ENCODE results near the gene AMN1. TPM values are rescaled to one million over a fixed set of nuclear protein-coding genes. Genes with fewer than 3 reads are reported as not detected.

The AMN1 gene
- total and polyA plus RNA-seq, 9 donors, result 17.4 to 30.3 (median 20.3) TPM

GRCh38 chr12:31756977-31757420 is 28.2 kb upstream of the AMN1 start:
- H3K27me3 ChIP-seq, result no peaks in the 10 kb centered on the region
- no peaks in the 10 kb centered on the region for H3K9me3 ChIP-seq
- intact Hi-C loops (cut with DNase I), result no loop called here
- DNase-seq, result no peak
- no peak overlapping the region for H3K27ac ChIP-seq
- H3K4me1 ChIP-seq (ENCODE audit: insufficient read depth), result no peaks in the 10 kb centered on the region
- no peaks in the 10 kb centered on the region for H3K36me3 ChIP-seq
- 94 to 100% (median 95%) methylated on average over 1 of the region's 1 CpG for WGBS, 3 donors
- no peak overlapping the region for H3K4me3 ChIP-seq
- TF ChIP-seq EP300 (IDR thresholded peaks at IDR 0.05) (no peak), CTCF (IDR thresholded peaks at IDR 0.05) (no peak)

DNA sequence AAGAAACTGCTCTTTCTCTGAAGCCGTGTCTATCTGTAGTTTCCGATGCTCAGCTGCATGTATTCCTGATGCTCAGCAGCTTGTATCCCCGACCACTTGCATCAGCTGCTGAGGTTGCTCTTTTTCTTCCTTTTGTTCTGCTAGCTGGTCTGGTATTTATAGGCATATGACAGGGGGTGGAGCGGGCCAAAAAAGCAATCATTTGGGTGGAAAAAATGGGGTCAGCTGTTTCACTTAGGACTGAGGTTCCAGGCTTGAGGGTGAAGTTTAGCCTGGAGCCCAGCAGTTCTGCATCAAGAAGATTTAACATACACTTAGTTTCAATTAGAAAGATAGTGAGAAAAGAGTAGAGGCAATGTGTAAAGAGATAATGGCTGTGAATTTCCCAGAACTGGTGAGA is 23.6 kb upstream of the AMN1 start:
- H3K9me3 ChIP-seq, result no peaks in the 10 kb centered on the region
- WGBS, 3 donors, result 87 to 91% (median 89%) methylated on average over 4 of the region's 4 CpGs
- H3K4me1 ChIP-seq (ENCODE audit: insufficient read depth), result peaks cover 2% of the 10 kb centered on the region
- no peak overlapping the region for H3K4me3 ChIP-seq
- H3K27me3 ChIP-seq, result no peaks in the 10 kb centered on the region
- no peak for DNase-seq
- no peak overlapping the region for H3K27ac ChIP-seq
- no peaks in the 10 kb centered on the region for H3K36me3 ChIP-seq
- intact Hi-C loops (cut with DNase I), result no loop called here
- TF ChIP-seq CTCF (IDR thresholded peaks at IDR 0.05) (no peak), POLR2A (IDR thresholded peaks at IDR 0.05) (no peak), EP300 (IDR thresholded peaks at IDR 0.05) (no peak)

DNA sequence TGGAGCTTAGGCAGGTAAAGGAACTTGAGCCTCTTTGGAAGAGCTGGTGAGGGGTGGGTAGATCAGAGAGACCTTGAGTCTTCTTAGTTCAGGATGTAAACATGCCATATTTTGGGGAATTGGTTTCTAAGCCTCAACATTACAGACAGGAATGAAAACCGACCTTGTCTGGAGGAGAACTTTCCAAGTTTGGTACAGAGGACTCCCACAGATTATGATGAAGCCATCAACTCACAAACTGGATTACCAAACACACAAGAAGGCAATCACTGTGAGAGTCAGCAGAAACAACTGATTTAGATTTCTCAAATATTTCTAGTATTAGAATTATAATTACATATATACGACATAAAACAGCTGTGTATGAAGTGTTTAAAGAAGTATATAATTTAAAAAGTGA is 22.3 kb upstream of the AMN1 start:
- 17 to 38% (median 18%) methylated on average over 2 of the region's 2 CpGs for WGBS, 3 donors
- H3K36me3 ChIP-seq, result no peaks in the 10 kb centered on the region
- TF ChIP-seq CTCF (IDR thresholded peaks at IDR 0.05) (no peak), EP300 (IDR thresholded peaks at IDR 0.05) (no peak), POLR2A (IDR thresholded peaks at IDR 0.05) (no peak)
- no peaks in the 10 kb centered on the region for H3K27me3 ChIP-seq
- DNase-seq, result no peak
- no peak overlapping the region for H3K27ac ChIP-seq
- H3K4me3 ChIP-seq, result no peak overlapping the region
- peaks cover 2% of the 10 kb centered on the region for H3K4me1 ChIP-seq (ENCODE audit: insufficient read depth)
- H3K9me3 ChIP-seq, result no peaks in the 10 kb centered on the region
- intact Hi-C loops (cut with DNase I), result no loop called here

GRCh38 chr12:31750747-31751039 is 21.9 kb upstream of the AMN1 start:
- Histone ChIP-seq H3K36me3 (no peaks in the 10 kb centered on the region), H3K27me3 (no peaks in the 10 kb centered on the region), H3K4me1 (ENCODE audit: insufficient read depth) (peaks cover 2% of the 10 kb centered on the region), H3K9me3 (no peaks in the 10 kb centered on the region), H3K27ac (no peak overlapping the region), H3K4me3 (no peak overlapping the region)
- intact Hi-C loops (cut with DNase I), result no loop called here
- no peak for DNase-seq
- 20 to 28% (median 22%) methylated on average over 2 of the region's 2 CpGs for WGBS, 3 donors
- no peak for TF ChIP-seq CTCF (IDR thresholded peaks at IDR 0.05)
- TF ChIP-seq POLR2A (IDR thresholded peaks at IDR 0.05), result no peak
- TF ChIP-seq EP300 (IDR thresholded peaks at IDR 0.05), result no peak

All from ovary (tissue), 9 donors.